Myocyte (in vitro differentiated cells): Measurements from ENCODE around the gene NDUFB2. TPM values are rescaled to one million over a fixed set of nuclear protein-coding genes. Genes with fewer than 3 reads are reported as not detected.
"Not testable (repeated sequence)": the region's sequence is repeated elsewhere in the genome, so short reads cannot be mapped to it uniquely, and the experiment has no call there.

Source experiments
- DNase-seq: peaks from one replicate; pipeline ENCODE4 v3.0.0-alpha.2; 2012; ENCODE audit warnings: low read depth
- polyA plus RNA-seq: library from polyadenylated mRNA; unstranded; fragments of >200 nt; gene quantifications from one replicate; pipeline ENCODE4 v1.2.1, GENCODE V29; 2012; ENCODE audit warnings: missing spikeins
- total RNA-seq: library from RNA; depleted of rRNA; stranded (reverse); fragments of >200 nt; gene quantifications from 2 replicates; pipeline ENCODE4 v1.2.3, GENCODE V29; 2014

The NDUFB2 gene
- total RNA-seq: 388 and 434 TPM in 2 replicates
- polyA plus RNA-seq: 534 TPM

GRCh38 chr7:140696680-140697446 is at the start of gene NDUFB2:
Gene NDUFB2, plus strand, starts transcription at chr7:140696708. Its CDS starts 37 bp downstream, at chr7:140696745.
- DNase-seq: peak; percentile 94

- DNase-seq: peak; percentile 70
Measured at GRCh38 chr7:140646931-140647647, 49.4 kb upstream of the NDUFB2 start.

- peak; percentile 24 for DNase-seq
Measured at GRCh38 chr7:140649556-140650205, 46.8 kb upstream of the NDUFB2 start.

DNA sequence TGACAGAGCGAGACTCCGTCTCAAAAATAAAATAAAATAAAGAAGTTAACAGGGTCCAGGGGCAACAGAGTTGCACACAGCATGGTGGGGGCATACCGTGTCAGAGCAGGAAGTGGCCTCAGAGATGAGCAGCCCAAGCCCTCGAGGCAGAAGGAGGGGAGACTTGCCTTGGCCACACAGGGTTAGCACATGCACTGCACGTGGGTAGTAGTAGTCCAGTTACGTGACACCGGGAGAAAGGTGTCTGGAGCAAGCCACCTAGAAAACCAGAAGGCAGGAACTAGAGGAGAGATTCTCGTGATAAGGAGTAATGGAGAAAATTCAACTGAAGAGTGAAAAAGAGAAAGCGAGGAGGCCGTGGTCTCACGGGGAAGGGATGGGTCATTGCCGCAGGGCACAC is 46.1 kb upstream of the NDUFB2 start:
- no peak for DNase-seq

DNA sequence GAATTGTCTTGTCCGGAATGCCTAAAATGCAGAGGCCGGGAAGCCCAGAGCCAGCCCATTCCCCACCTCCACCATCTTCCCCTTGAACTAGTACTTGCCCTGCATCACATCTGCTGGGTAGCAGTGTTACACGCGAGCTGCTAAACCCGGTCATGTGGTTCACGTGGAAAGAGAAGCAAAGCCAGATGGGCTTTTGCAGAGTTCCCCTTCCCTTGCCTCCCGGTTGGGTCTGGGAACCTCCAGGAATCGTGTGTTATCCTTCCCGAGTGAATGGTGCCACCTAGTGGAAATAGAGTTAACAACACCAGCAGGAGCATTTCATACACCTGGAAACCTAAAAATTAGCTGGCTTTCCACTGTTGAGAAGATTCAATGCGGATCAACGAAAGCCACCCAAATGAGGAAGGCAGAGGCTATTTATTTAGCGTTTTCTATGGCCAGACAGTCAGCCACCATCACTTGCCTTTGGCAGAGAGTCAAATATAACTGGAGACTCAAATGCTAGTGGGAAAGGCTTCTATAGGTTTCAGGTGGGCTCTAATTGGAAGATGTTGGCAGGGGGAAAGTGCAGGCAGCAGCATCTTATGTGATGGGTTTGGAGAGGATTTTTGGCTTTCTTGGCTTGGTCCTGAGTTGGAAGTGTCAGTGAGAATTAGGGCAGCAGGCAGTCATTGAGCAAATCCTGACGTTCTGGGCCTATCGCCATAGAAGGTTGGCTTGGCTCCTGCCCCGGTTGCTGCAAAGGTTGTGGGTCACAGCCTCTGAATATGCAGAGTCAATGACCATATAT is 43.0 kb upstream of the NDUFB2 start:
- DNase-seq: peak; percentile 88

GRCh38 chr7:140654109-140654387 is 42.5 kb upstream of the NDUFB2 start:
- no peak for DNase-seq

DNA sequence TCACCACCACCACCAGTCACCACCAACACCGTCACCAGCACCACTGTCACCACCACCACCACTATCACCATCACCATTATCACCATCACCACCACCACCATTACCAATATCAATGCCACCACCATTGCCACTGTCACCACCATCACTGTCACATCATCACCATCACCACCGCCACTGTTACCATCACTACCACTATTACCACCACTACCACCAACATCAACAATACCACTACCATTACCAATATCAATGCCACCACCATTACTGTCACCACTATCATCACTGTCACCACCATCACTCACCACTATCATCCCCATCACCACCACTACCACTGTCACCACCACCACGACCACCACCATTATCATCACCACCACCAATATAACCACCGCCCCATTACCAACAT is 41.8 kb upstream of the NDUFB2 start:
- DNase-seq: no peak

DNA sequence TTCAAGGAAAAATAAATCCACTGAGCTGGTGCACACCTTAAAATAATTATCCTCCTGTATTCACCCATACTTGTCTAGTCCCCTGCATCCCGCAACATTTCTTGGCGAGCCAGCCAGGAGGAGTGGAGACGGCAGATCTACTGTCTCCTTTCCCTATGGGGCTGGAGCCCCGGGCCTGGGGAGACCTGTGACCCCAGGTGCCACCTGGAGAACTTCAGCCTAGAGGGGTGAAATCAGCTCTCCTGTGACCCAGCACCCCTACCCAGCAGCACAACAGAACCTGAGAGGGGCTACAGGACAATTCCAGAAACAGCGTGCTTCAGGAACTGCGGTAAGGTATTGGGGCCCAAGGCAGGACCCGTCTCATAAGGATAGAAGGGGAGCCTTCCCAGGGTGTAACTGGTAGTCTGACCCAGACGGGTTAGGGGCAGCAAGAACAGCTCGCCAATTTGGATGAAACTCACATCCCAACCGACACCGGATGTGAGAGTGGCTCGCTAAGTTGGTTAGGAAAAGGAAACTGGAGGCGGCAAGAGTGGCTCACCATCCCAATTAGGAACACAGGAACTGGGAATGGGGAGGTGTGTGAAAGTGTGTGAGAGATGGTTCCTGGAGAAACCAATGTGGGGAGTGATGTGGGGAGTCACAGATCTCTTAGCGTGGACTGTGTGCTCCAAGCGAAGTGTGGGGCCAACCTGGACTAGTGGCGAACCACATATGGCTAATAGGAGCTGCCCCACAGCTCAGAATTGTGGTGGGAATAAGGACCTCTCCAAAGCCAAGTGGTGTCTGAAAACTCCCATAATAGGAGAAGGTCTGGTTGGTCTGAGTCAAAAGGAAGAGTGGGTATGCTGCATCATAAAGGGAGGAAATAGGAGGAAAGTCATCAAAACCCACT is 40.7 kb upstream of the NDUFB2 start:
- no peak for DNase-seq

DNA sequence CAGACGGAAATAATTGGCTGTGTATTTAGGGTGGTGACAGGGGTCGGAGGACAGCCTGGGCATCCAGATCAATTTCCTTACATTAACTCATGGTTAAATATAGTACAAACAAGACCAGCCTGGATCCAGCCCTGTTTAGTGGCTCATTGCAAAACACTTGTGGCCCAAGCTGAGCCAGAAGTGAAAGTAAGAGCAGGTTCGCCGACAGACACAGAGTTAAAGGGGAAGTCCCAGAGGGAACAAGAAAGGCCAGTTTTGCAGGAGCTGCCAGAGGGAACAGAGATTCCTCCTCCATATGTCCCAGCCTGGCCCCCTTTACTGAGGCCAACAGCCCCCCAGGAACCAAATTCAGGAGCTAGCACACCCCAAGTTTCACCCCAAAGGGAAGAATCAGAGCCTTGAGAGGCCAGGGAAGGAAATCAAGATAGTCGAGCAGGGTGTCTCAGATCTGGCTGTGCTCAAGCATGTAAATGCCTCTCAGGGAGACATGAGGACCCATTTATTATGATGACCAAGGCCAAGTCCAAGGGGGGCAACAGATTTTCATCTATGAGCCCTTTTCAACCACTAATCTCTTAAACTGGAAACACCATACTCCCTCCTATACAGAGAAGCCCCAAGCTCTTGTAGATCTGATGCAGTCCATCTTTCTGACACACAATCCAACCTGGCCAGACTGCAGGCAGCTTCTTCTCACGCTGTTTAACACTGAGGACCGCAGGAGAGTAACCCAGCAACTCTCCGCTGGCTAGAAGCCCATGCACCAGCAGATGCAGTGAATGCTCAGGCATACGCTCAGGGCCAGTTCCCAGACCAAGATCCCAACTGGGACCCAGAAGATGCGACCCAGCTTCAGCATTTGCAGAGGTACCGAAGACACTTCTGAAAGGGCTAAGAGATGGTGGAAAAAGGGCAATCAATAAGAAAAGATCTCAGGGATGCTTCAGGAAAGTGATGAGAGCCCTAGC is 39.7 kb upstream of the NDUFB2 start:
- DNase-seq: peak; percentile 70

GRCh38 chr7:140657891-140658290 is 38.6 kb upstream of the NDUFB2 start:
- no peak for DNase-seq

DNA sequence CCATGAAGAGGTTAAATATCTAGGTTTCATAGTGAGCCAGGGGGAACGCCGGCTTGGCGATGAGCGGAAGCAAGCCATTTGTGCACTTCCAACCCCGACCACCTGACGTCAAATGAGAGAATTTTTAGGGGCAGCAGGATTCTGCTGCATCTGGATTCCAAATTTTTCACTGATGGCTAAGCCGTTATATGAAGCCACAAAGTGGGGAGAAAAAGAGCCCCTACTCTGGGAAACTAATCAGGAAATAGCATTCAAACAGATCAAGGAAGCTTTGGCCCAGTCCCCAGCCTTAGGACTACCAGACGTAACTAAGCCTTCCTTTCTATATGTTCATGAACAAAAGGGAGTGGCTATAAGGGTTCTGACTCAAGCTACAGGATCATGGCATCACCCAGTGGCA is 36.7 kb upstream of the NDUFB2 start:
- DNase-seq: no peak

DNA sequence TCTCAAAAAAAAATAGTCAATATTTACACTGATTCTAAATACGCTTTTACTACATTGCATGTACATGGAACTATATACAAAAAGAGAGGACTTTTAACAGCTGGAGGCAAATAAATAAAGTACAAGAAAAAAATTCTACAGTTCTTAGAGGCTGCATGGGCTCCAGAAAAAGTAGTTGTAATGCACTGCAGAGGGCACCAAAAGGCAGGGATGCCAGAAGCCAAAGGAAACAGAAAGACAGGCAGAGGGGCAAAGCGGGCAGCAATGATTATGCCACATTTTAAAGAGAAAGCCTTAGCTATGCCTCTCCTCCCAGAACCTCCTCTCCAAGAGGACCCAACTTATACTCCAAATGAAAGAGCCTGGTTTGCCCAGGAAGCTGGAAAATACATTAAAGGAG is 35.4 kb upstream of the NDUFB2 start:
- no peak for DNase-seq

DNA sequence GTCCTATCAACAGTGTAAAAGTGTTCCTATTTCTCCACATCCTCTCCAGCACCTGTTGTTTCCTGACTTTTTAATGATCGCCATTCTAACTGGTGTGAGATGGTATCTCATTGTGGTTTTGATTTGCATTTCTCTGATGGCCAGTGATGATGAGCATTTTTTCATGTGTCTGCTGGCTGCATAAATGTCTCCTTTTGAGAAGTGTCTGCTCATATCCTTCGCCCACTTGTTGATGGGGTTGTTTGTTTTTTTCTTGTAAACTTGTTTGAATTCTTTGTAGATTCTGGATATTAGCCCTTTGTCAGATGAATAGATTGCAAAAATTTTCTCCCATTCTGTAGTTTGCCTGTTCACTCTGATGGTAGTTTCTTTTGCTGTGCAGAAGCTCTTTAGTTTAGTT is 33.6 kb upstream of the NDUFB2 start:
- DNase-seq: not testable (repeated sequence)

DNA sequence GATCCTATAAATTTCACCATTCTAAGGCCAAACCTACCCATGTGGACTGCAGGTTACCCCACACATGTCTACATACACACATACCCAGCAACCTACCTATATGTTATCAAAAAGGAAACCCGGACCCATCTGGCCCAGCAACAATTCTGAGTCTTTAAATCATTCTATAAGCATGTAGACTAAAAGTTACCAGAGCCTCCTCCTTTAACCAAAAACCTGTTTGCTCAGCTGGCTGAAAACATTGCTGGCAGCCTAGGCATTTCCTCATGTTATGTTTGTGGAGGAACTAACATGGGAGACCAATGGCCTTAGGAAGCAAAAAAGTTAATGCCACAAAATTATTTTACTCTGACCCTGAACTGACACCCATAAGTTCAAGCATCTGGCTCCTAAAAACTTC is 29.0 kb upstream of the NDUFB2 start:
- no peak for DNase-seq

- no peak for DNase-seq
Measured at GRCh38 chr7:140668641-140669040, 27.9 kb upstream of the NDUFB2 start.

DNA sequence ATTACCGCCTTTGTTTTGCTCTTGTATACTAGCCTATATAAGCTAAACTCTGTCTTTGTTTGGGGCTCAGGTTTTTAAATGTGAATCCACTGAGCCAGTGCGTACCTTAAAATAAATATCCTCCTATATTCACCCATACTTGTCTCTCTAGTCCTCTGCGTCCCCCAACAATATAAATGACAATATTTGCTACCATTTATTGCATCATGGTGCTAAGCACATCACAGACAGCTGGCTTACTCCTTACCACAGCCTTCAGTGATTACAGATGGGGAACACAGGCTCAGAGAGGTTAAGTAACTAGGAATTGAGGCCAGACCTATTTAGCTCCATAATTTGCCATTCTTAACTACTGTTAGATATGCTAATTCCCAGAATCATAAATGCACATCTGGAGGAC is 27.2 kb upstream of the NDUFB2 start:
- DNase-seq: no peak

DNA sequence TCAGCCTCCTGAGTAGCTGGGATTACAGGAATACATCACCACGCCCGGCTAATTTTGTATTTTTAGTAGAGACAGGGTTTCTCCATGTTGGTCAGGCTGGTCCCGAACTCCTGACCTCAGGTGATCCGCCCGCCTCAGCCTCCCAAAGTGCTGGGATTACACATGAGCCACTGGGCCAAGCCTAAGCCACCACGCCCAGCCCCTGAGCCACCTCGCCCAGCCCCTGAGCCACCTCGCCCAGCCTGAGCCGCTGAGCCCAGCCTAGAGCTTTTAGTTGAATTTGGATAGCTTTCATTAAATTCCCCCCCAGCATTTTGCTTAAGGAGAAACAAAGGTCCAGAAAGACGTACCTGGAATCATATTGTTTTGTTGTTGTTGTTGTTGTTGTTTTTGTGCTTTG is 26.6 kb upstream of the NDUFB2 start:
- not testable (repeated sequence) for DNase-seq

GRCh38 chr7:140670343-140670935 is 26.1 kb upstream of the NDUFB2 start:
- no peak for DNase-seq

GRCh38 chr7:140671966-140672365 is 24.5 kb upstream of the NDUFB2 start:
- no peak for DNase-seq
